Breast epithelium (tissue), 4 donors: ENCODE measurements around the gene E2F3. TPM values are rescaled to one million over a fixed set of nuclear protein-coding genes. Genes with fewer than 3 reads are reported as not detected.

Experiments used
- DNase-seq, 2 donors: peaks; one replicate each; pipeline ENCODE4 v3.0.0-alpha.2; 2019; ENCODE audit warnings: low spot score in 2 of 2
- H3K27ac ChIP-seq, 2 donors: fragments of 200-600 bp; sonication (generic) in 1 of 2; one replicate each; pipeline ENCODE4 v1.5.1; 2016 to 2019; ENCODE audit warnings: mild to moderate bottlenecking in 1 of 2
- H3K27me3 ChIP-seq, 2 donors: fragments of 200-600 bp; sonication (generic) in 1 of 2; one replicate each; pipeline versions ENCODE4 v1.5.1 to v1.6.0; 2017 to 2019; ENCODE audit warnings: control low read depth in 1 of 2, mild to moderate bottlenecking in 1 of 2
- H3K36me3 ChIP-seq: fragments of 200-600 bp; one replicate; pipeline ENCODE4 v1.5.1; 2019
- H3K4me1 ChIP-seq, 2 donors: fragments of 200-600 bp; sonication (generic); one replicate each; pipeline ENCODE4 v1.5.1; 2016 to 2019; ENCODE audit warnings: control low read depth in 1 of 2
- H3K4me3 ChIP-seq, 3 donors: fragments of 200-600 bp; sonication (generic); 1 replicate in 2 of 3; 2 replicates in 1 of 3; pipeline ENCODE4 v1.5.1; 2016 to 2019; ENCODE audit warnings: mild to moderate bottlenecking in 3 of 3, moderate library complexity in 2 of 3
- H3K9me3 ChIP-seq, 2 donors: fragments of 200-600 bp; sonication (generic) in 1 of 2; one replicate each; pipeline ENCODE4 v1.5.1; 2016 to 2019; ENCODE audit warnings: control low read depth in 1 of 2
- CTCF ChIP-seq, 3 donors: fragments of 450-650 bp; IDR thresholded peaks; one replicate each; pipeline ENCODE4 v1.5.1; 2016 to 2017; ENCODE audit warnings: antibody characterized with exemption in 3 of 3, mild to moderate bottlenecking in 3 of 3, moderate library complexity in 3 of 3
- POLR2A ChIP-seq: fragments of 450-650 bp; IDR thresholded peaks from one replicate; pipeline ENCODE4 v1.6.1; 2016; ENCODE audit warnings: antibody characterized with exemption, mild to moderate bottlenecking, moderate library complexity
- POLR2AphosphoS5 ChIP-seq, 3 donors: sonication (generic); formaldehyde crosslinking; IDR thresholded peaks; one replicate each; pipeline ENCODE4 v1.6.1; 2017; ENCODE audit warnings: antibody characterized with exemption in 3 of 3
- intact Hi-C: fragments of 100-400 bp; cut with DNase I; formaldehyde crosslinking; loops from one replicate; pipeline ENCODE4 v1.15.1; 2023; ENCODE audit warnings: low total_unique reads
- total RNA-seq, 3 donors: library from RNA; depleted of rRNA; stranded (reverse); fragments of >200 nt; gene quantifications; one replicate each; pipeline ENCODE4 v1.1.0, GENCODE V29; 2016

Gene E2F3
- total RNA-seq, 3 donors from 2014 or later = 4.9 to 8.5 (median 7.5) TPM

- intact Hi-C loops = no loop called here
- Histone ChIP-seq H3K36me3 (no peaks in the 10 kb centered on the region), H3K9me3 (no peaks in the 10 kb centered on the region), H3K27me3 (no peaks in the 10 kb centered on the region), H3K27ac (no peak overlapping the region), H3K4me3 (no peak overlapping the region), H3K4me1 (no peaks in the 10 kb centered on the region)
- no peak for DNase-seq
- TF ChIP-seq POLR2A (no peak), CTCF (IDR thresholded peaks at IDR 0.05) (no peak), POLR2AphosphoS5 (IDR thresholded peaks at IDR 0.05) (no peak)
These were observed 31.6 kb downstream of the E2F3 start for GRCh38 chr6:20433321-20433720.

GRCh38 chr6:20433929-20434328, 32.2 kb downstream of the E2F3 start:
- Histone ChIP-seq H3K4me1 (no peaks in the 10 kb centered on the region), H3K27ac (no peak overlapping the region), H3K4me3 (no peak overlapping the region), H3K36me3 (no peaks in the 10 kb centered on the region), H3K9me3 (no peaks in the 10 kb centered on the region), H3K27me3 (no peaks in the 10 kb centered on the region)
- no peak for DNase-seq
- TF ChIP-seq POLR2A = no peak
- no peak for TF ChIP-seq CTCF (IDR thresholded peaks at IDR 0.05)
- no peak for TF ChIP-seq POLR2AphosphoS5 (IDR thresholded peaks at IDR 0.05)
- intact Hi-C loops = no loop called here

GRCh38 chr6:20434766-20435165, 33.1 kb downstream of the E2F3 start:
- no peak for TF ChIP-seq POLR2AphosphoS5 (IDR thresholded peaks at IDR 0.05)
- no peak for TF ChIP-seq POLR2A
- no peak for TF ChIP-seq CTCF (IDR thresholded peaks at IDR 0.05)
- H3K4me1 ChIP-seq = no peaks in the 10 kb centered on the region
- DNase-seq = no peak
- H3K36me3 ChIP-seq = no peaks in the 10 kb centered on the region
- intact Hi-C loops = no loop called here
- no peak overlapping the region for H3K4me3 ChIP-seq
- no peaks in the 10 kb centered on the region for H3K27me3 ChIP-seq
- H3K27ac ChIP-seq = no peak overlapping the region
- no peaks in the 10 kb centered on the region for H3K9me3 ChIP-seq

GRCh38 chr6:20436719-20437118, 35.0 kb downstream of the E2F3 start:
- H3K36me3 ChIP-seq = no peaks in the 10 kb centered on the region

GRCh38 chr6:20437639-20438038, 36.0 kb downstream of the E2F3 start:
- Histone ChIP-seq H3K9me3 (no peaks in the 10 kb centered on the region), H3K4me1 (no peaks in the 10 kb centered on the region), H3K27ac (no peak overlapping the region), H3K36me3 (no peaks in the 10 kb centered on the region), H3K4me3 (no peak overlapping the region), H3K27me3 (no peaks in the 10 kb centered on the region)
- no peak for TF ChIP-seq CTCF (IDR thresholded peaks at IDR 0.05)
- no peak for TF ChIP-seq POLR2A
- TF ChIP-seq POLR2AphosphoS5 (IDR thresholded peaks at IDR 0.05) = no peak
- DNase-seq = no peak
- intact Hi-C loops = no loop called here

More at GRCh38 chr6:20436719-20437118, 35.0 kb downstream of the E2F3 start:
- Histone ChIP-seq H3K27me3 (no peaks in the 10 kb centered on the region), H3K4me3 (no peak overlapping the region), H3K27ac (no peak overlapping the region), H3K4me1 (no peaks in the 10 kb centered on the region), H3K9me3 (no peaks in the 10 kb centered on the region)
- intact Hi-C loops = no loop called here
- no peak for DNase-seq
- TF ChIP-seq POLR2AphosphoS5 (IDR thresholded peaks at IDR 0.05) = no peak
- no peak for TF ChIP-seq POLR2A
